Kidney epithelial cell (primary cell): ENCODE measurements around the gene SNPH. TPM values are rescaled to one million over a fixed set of nuclear protein-coding genes. Genes with fewer than 3 reads are reported as not detected.

Source experiments
- DNase-seq: peaks from one replicate; pipeline ENCODE4 v3.0.0-alpha.2; 2010; ENCODE audit warnings: low read depth
- H3K27me3 ChIP-seq: 2 replicates; pipeline ENCODE4 v1.6.0; 2011; ENCODE audit warnings: low read length; ENCODE audit not compliant: control insufficient read depth, insufficient read depth
- H3K36me3 ChIP-seq: 2 replicates; pipeline ENCODE4 v1.5.1; 2011; ENCODE audit warnings: low read length; ENCODE audit not compliant: control insufficient read depth, insufficient read depth
- H3K4me3 ChIP-seq: 2 replicates; pipeline ENCODE4 v1.5.1; 2011; ENCODE audit warnings: low read depth, mild to moderate bottlenecking, control low read depth, low read length
- CTCF ChIP-seq: IDR thresholded peaks from 2 replicates; pipeline ENCODE4 v1.5.1; 2011; ENCODE audit warnings: mild to moderate bottlenecking, moderate library complexity, low read length, control low read depth, inconsistent platforms; ENCODE audit not compliant: insufficient read depth, poor library complexity, severe bottlenecking
- total RNA-seq: library from RNA; depleted of rRNA; stranded (reverse); fragments of >200 nt; gene quantifications from 2 replicates; pipeline ENCODE4 v1.2.3, GENCODE V29; 2015

Gene SNPH
- total RNA-seq, 1 donor from 2014 or later, result 7.1 TPM

DNA sequence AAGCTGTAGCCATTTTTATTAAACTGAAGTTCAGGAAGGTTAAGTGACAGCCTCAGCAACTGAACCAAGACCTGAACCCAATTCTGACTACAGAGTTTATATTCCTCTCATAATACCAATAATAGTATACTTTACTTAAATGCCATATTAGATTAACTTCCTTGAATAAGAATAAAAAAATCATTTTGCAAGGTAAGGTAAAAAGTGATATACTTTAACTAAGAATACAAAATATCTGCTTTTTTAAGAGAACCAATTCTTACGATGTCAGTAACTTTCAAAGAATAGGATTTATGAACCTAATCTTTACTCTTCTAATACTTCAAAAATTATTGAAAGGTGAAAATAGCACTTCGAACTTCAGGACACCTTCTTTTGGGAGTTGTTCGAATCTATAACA is 36.6 kb upstream of the SNPH start:
- DNase-seq, result no peak
- Histone ChIP-seq H3K27me3 (no peaks in the 10 kb centered on the region), H3K36me3 (no peaks in the 10 kb centered on the region), H3K4me3 (no peak overlapping the region)
- no peak for TF ChIP-seq CTCF

DNA sequence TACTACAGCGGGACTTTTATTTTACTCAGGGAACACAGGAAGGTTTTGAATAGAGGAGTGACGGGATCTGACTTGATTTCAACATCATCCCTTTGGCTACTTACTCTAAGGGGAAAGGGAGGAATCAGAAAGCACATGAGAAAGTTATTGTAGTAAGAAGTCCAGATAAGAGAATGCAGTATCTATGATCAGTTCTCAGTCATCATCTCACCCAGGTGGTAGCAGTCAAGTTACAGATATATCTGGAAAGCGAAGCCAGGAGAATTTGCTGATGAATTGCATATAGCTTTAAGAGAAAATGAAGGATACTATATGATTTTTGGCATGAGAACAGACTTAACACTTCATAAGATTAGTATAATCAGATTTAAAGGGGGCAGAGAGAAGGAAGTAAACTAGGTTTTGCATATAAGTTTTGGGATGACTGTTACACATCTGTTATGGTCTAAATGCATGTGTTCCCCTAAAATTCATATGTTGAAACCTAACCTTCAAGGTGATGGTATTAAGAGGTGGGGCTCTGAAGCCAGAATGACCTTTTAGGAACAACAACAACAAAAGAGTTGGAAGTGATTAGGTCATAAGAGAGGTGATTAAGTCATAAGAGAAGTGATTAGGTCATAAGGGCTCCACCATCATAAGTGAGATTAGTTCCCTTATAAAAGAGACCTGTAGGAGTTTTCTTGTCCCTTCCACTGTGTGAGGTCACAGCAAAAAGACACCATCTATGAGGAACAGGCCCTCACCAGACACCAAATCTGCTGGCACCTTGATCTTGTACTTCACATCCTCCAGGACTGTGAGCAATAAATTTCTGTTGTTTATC is 33.6 kb upstream of the SNPH start:
- H3K27me3 ChIP-seq, result no peaks in the 10 kb centered on the region

GRCh38 chr20:1240549-1240948 is 25.5 kb upstream of the SNPH start:
- no peak overlapping the region for H3K4me3 ChIP-seq
- no peaks in the 10 kb centered on the region for H3K36me3 ChIP-seq
- TF ChIP-seq CTCF, result no peak
- no peaks in the 10 kb centered on the region for H3K27me3 ChIP-seq
- no peak for DNase-seq

More for the DNA sequence above, 33.6 kb upstream of the SNPH start:
- no peak for DNase-seq
- no peaks in the 10 kb centered on the region for H3K36me3 ChIP-seq
- TF ChIP-seq CTCF, result no peak
- no peak overlapping the region for H3K4me3 ChIP-seq

DNA sequence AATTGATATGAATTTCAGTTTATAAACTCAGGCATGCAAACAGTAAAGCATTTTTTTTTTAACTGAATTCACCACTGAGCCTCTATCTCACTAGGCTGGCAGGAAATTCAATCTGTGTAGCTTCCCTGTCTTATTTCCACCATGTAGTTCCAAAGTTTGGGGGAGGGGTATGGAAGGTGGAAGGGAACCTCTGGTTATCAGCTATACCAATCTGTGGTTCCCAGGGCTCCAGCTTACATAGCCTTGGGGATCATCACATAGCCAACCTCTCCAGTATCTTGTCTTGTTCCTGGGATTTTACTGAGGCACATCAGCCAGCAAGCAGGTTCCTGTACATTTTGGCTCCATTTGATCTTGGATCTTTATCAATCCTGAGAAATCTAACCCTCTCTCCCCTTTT is 24.6 kb upstream of the SNPH start:
- Histone ChIP-seq H3K4me3 (no peak overlapping the region), H3K27me3 (no peaks in the 10 kb centered on the region), H3K36me3 (no peaks in the 10 kb centered on the region)
- DNase-seq, result no peak
- no peak for TF ChIP-seq CTCF

- TF ChIP-seq CTCF, result no peak
- Histone ChIP-seq H3K36me3 (no peaks in the 10 kb centered on the region), H3K4me3 (no peak overlapping the region), H3K27me3 (no peaks in the 10 kb centered on the region)
- DNase-seq, result no peak
Observed at GRCh38 chr20:1242099-1242498, 24.0 kb upstream of the SNPH start.

DNA sequence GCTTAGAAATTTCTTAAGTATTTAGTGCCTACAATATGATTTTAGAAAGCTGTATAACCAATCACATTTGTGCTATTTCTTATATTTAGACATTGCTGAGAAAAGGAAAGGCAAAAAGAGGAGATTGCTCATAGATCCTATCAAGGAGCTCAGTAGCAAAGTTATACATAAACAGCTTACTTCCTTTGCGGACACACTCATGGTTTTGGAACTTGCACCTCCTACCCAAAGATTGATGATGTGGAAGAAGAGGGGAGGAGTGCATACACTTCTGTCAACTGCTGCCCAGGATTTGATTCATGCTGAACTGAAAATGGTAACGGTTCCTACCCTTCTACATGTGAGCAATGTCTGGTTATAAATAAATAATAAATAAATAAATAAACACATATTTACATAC is 23.6 kb upstream of the SNPH start:
- H3K4me3 ChIP-seq, result no peak overlapping the region
- DNase-seq, result peak; percentile 84
- no peaks in the 10 kb centered on the region for H3K36me3 ChIP-seq
- no peaks in the 10 kb centered on the region for H3K27me3 ChIP-seq
- no peak for TF ChIP-seq CTCF
